Head of caudate nucleus (tissue), 42 donors: ENCODE data around the gene SLX9.

ENCODE experiments used
- DNase-seq, 42 donors: peaks; one replicate each; pipeline versions ENCODE4 v3.0.0 to v3.0.0-alpha.2; 2020 to 2021; ENCODE audit warnings: mixed read lengths in 7 of 42
- intact Hi-C: fragments of 100-400 bp; cut with DNase I; formaldehyde crosslinking; loops from one replicate; pipeline ENCODE4 v1.15.0; 2022

SLX9 gene

GRCh38 chr21:44900559-44901251 lies 39.1 kb upstream of the SLX9 start:
- DNase-seq, result no peak
- intact Hi-C loops, result no loop called here

- no peak for DNase-seq
- intact Hi-C loops, result no loop called here
Observed at GRCh38 chr21:44901391-44902074, 38.3 kb upstream of the SLX9 start.

- intact Hi-C loops, result no loop called here
- DNase-seq, result no peak
Observed at GRCh38 chr21:44902268-44903049, 37.4 kb upstream of the SLX9 start.

- DNase-seq, result no peak
- intact Hi-C loops, result no loop called here
Observed at GRCh38 chr21:44903050-44903685, 36.7 kb upstream of the SLX9 start.

GRCh38 chr21:44903689-44904088 lies 36.1 kb upstream of the SLX9 start:
- DNase-seq, result no peak
- intact Hi-C loops, result no loop called here

GRCh38 chr21:44904141-44904923 lies 35.5 kb upstream of the SLX9 start:
- DNase-seq, result no peak
- intact Hi-C loops, result no loop called here

- no peak for DNase-seq
Observed at GRCh38 chr21:44905016-44905727, 34.7 kb upstream of the SLX9 start.

GRCh38 chr21:44905728-44906090 lies 34.1 kb upstream of the SLX9 start:
- intact Hi-C loops, result no loop called here
- DNase-seq, result no peak

More at GRCh38 chr21:44905016-44905727, 34.7 kb upstream of the SLX9 start:
- intact Hi-C loops, result no loop called here

GRCh38 chr21:44907225-44907965 lies 32.4 kb upstream of the SLX9 start:
- intact Hi-C loops, result no loop called here
- DNase-seq, result no peak

- DNase-seq, result peak in 7 of 42 donors; percentile 16 to 54 (median 32)
- intact Hi-C loops, result no loop called here
Observed at GRCh38 chr21:44907966-44908895, 31.6 kb upstream of the SLX9 start.

- no peak for DNase-seq
- intact Hi-C loops, result no loop called here
Observed at GRCh38 chr21:44908908-44909307, 30.9 kb upstream of the SLX9 start.

GRCh38 chr21:44909719-44910118 lies 30.1 kb upstream of the SLX9 start:
- DNase-seq, result no peak
- intact Hi-C loops, result no loop called here

- intact Hi-C loops, result no loop called here
- DNase-seq, result no peak
Observed at GRCh38 chr21:44910229-44911067, 29.4 kb upstream of the SLX9 start.

GRCh38 chr21:44911068-44911383 lies 28.8 kb upstream of the SLX9 start:
- no peak for DNase-seq
- intact Hi-C loops, result no loop called here

- intact Hi-C loops, result no loop called here
Observed at GRCh38 chr21:44911384-44912157, 28.3 kb upstream of the SLX9 start.

More at GRCh38 chr21:44911384-44912157, 28.3 kb upstream of the SLX9 start:
- peak; percentile 38 to 84 (median 68) for DNase-seq
